GM18909 (cell line): ENCODE measurements around the gene DGKI.

Source experiments
- ATAC-seq: cut with Tn5 transposase; IDR thresholded peaks from one replicate; pipeline ENCODE4 v1.9.1; 2021; ENCODE audit warnings: mild to moderate bottlenecking; ENCODE audit not compliant: unreplicated experiment, poor library complexity

The DGKI gene

GRCh38 chr7:137403353-137403695 lies 443.4 kb downstream of the DGKI start:
- ATAC-seq = no peak

- no peak for ATAC-seq
Measured at GRCh38 chr7:137402536-137403352, 444.0 kb downstream of the DGKI start.

GRCh38 chr7:137399827-137400823 lies 446.6 kb downstream of the DGKI start:
- ATAC-seq = no peak

GRCh38 chr7:137396051-137396450 lies 450.7 kb downstream of the DGKI start:
- ATAC-seq = no peak

GRCh38 chr7:137395420-137395819 lies 451.4 kb downstream of the DGKI start:
- no peak for ATAC-seq

- no peak for ATAC-seq
Measured at GRCh38 chr7:137393570-137393969, 453.2 kb downstream of the DGKI start.

GRCh38 chr7:137390076-137390475 lies 456.7 kb downstream of the DGKI start:
- no peak for ATAC-seq

GRCh38 chr7:137388916-137389315 lies 457.9 kb downstream of the DGKI start:
- ATAC-seq = no peak

- ATAC-seq = no peak
Measured at GRCh38 chr7:137386966-137387365, 459.8 kb downstream of the DGKI start.

GRCh38 chr7:137381045-137381444 lies 465.7 kb downstream of the DGKI start:
- ATAC-seq = no peak

- ATAC-seq = no peak
Measured at GRCh38 chr7:137373507-137373906, 473.3 kb downstream of the DGKI start.

GRCh38 chr7:137371616-137372015 lies 475.2 kb downstream of the DGKI start:
- no peak for ATAC-seq

- no peak for ATAC-seq
Measured at GRCh38 chr7:137366995-137367394, 479.8 kb downstream of the DGKI start.

GRCh38 chr7:137363683-137364082 lies 483.1 kb downstream of the DGKI start:
- ATAC-seq = no peak

GRCh38 chr7:137360087-137360679 lies 486.6 kb downstream of the DGKI start:
- no peak for ATAC-seq

GRCh38 chr7:137354961-137355360 lies 491.8 kb downstream of the DGKI start:
- no peak for ATAC-seq

- no peak for ATAC-seq
Measured at GRCh38 chr7:137354396-137354795, 492.4 kb downstream of the DGKI start.

- ATAC-seq = no peak
Measured at GRCh38 chr7:137351941-137352340, 494.8 kb downstream of the DGKI start.

GRCh38 chr7:137345799-137346449 lies 500.9 kb downstream of the DGKI start:
- no peak for ATAC-seq

- no peak for ATAC-seq
Measured at GRCh38 chr7:137343281-137343841, 503.4 kb downstream of the DGKI start, which contains the start of gene PTN. PTN (minus strand) TSS chr7:137343733; CDS start chr7:137254973, 88,760 bp downstream.
